Neural cell (in vitro differentiated cells): ENCODE measurements around the gene COBL. TPM values are rescaled to one million over a fixed set of nuclear protein-coding genes. Genes with fewer than 3 reads are reported as not detected.

Experiments used
- H2AFZ ChIP-seq: fragments of 200-600, 300-800 bp; sonication (generic), shearing (Covaris generic); 2 replicates; pipeline ENCODE4 v1.6.0; 2014; ENCODE audit warnings: low read depth, mild to moderate bottlenecking, antibody characterized with exemption, low read length, moderate library complexity
- H3F3A ChIP-seq: fragments of 200-600 bp; shearing (Covaris generic); 2 replicates; pipeline ENCODE4 v1.6.1; 2016; ENCODE audit warnings: mild to moderate bottlenecking, moderate library complexity, mixed read lengths, antibody characterized with exemption, low read length; ENCODE audit not compliant: insufficient read depth, poor library complexity, severe bottlenecking
- H3K27ac ChIP-seq: fragments of 200-600, 300-800 bp; sonication (generic), shearing (Covaris generic); 2 replicates; pipeline ENCODE4 v1.5.1; 2014; ENCODE audit warnings: mild to moderate bottlenecking, low read length, moderate library complexity
- H3K27me3 ChIP-seq: fragments of 300-800, 200-600 bp; sonication (generic), shearing (Covaris generic); 2 replicates; pipeline ENCODE4 v1.6.0; 2014; ENCODE audit warnings: mild to moderate bottlenecking, low read depth, low read length, moderate library complexity; ENCODE audit not compliant: insufficient read depth
- H3K36me3 ChIP-seq: fragments of 300-800, 200-600 bp; sonication (generic), shearing (Covaris generic); 2 replicates; pipeline ENCODE4 v1.5.1; 2014; ENCODE audit warnings: mild to moderate bottlenecking, antibody characterized with exemption, low read length, moderate library complexity; ENCODE audit not compliant: insufficient read depth
- H3K4me2 ChIP-seq: fragments of 300-800, 200-600 bp; sonication (generic), shearing (Covaris generic); 2 replicates; pipeline ENCODE4 v1.6.0; 2014; ENCODE audit warnings: mild to moderate bottlenecking, low read length
- H3K4me3 ChIP-seq: fragments of 300-800, 200-600 bp; sonication (generic), shearing (Covaris generic); 2 replicates; pipeline ENCODE4 v1.5.1; 2014; ENCODE audit warnings: mild to moderate bottlenecking, low read length, moderate library complexity
- H3K79me2 ChIP-seq: fragments of 200-600 bp; shearing (Covaris generic); replicated peaks from 2 replicates; pipeline ENCODE4 v1.6.0; 2014; ENCODE audit warnings: mild to moderate bottlenecking, low read length, moderate library complexity; ENCODE audit not compliant: insufficient read depth
- H3K9ac ChIP-seq: fragments of 300-800, 200-600 bp; sonication (generic), shearing (Covaris generic); 2 replicates; pipeline ENCODE4 v1.6.1; 2016; ENCODE audit warnings: mild to moderate bottlenecking, low read length, mixed read lengths
- H3K9me2 ChIP-seq: fragments of 200-600 bp; shearing (Covaris generic); 2 replicates; pipeline ENCODE4 v1.6.1; 2016; ENCODE audit warnings: mild to moderate bottlenecking, low read length, mixed read lengths; ENCODE audit not compliant: insufficient read depth
- H3K9me3 ChIP-seq: fragments of 200-600, 300-800 bp; sonication (generic), shearing (Covaris generic); 2 replicates; pipeline ENCODE4 v1.6.1; 2016; ENCODE audit warnings: mild to moderate bottlenecking, mixed run types, low read length, moderate library complexity, mixed read lengths
- H4K20me1 ChIP-seq: fragments of 200-600 bp; shearing (Covaris generic); 2 replicates; pipeline ENCODE4 v1.6.1; 2016; ENCODE audit warnings: mild to moderate bottlenecking, mixed run types; ENCODE audit not compliant: insufficient read depth
- EP300 ChIP-seq: fragments of 450-650 bp; conservative IDR thresholded peaks from 2 replicates; pipeline ENCODE4 v1.6.1; 2014; ENCODE audit warnings: antibody characterized with exemption, mild to moderate bottlenecking, moderate library complexity; ENCODE audit not compliant: poor library complexity, severe bottlenecking
- EZH2 ChIP-seq: fragments of 200-600, 300-800 bp; shearing (Covaris generic), sonication (generic); IDR thresholded peaks from 2 replicates; pipeline ENCODE4 v1.6.1; 2014; ENCODE audit warnings: antibody characterized with exemption, low read length, borderline replicate concordance, mild to moderate bottlenecking; ENCODE audit not compliant: insufficient read depth, poor library complexity, severe bottlenecking
- MXI1 ChIP-seq: fragments of 450-650 bp; conservative IDR thresholded peaks from 2 replicates; pipeline ENCODE4 v1.6.1; 2014; ENCODE audit warnings: antibody characterized with exemption, mild to moderate bottlenecking; ENCODE audit not compliant: poor library complexity, severe bottlenecking
- POLR2AphosphoS5 ChIP-seq: IDR thresholded peaks from 2 replicates; pipeline ENCODE4 v1.6.1; 2012
- RAD21 ChIP-seq: fragments of 450-650 bp; conservative IDR thresholded peaks from 2 replicates; pipeline ENCODE4 v1.6.1; 2014; ENCODE audit warnings: antibody characterized with exemption, mild to moderate bottlenecking, moderate library complexity
- SMC3 ChIP-seq: fragments of 450-650 bp; conservative IDR thresholded peaks from 2 replicates; pipeline ENCODE4 v1.6.1; 2014; ENCODE audit warnings: antibody characterized with exemption, mild to moderate bottlenecking, moderate library complexity; ENCODE audit not compliant: poor library complexity
- TAF1 ChIP-seq: IDR thresholded peaks from 2 replicates; pipeline ENCODE4 v1.6.1; 2012; ENCODE audit warnings: low read depth
- polyA plus RNA-seq: library from polyadenylated mRNA; depleted of rRNA; stranded (reverse); fragments of >200 nt; gene quantifications from 2 replicates; pipeline ENCODE4 v1.2.3, GENCODE V29; 2014
- TF ChIP-seq, protein P1 (sequence below): IDR thresholded peaks from 2 replicates; pipeline ENCODE4 v1.6.1; 2012; ENCODE audit warnings: borderline replicate concordance
- TF ChIP-seq, protein P2 (sequence below): fragments of 450-650 bp; IDR thresholded peaks from 2 replicates; pipeline ENCODE4 v1.5.1; 2014; ENCODE audit warnings: antibody characterized with exemption, mild to moderate bottlenecking, moderate library complexity; ENCODE audit not compliant: poor library complexity, severe bottlenecking

Gene COBL
- polyA plus RNA-seq, 1 donor from 2014 or later = 0.12 TPM

DNA sequence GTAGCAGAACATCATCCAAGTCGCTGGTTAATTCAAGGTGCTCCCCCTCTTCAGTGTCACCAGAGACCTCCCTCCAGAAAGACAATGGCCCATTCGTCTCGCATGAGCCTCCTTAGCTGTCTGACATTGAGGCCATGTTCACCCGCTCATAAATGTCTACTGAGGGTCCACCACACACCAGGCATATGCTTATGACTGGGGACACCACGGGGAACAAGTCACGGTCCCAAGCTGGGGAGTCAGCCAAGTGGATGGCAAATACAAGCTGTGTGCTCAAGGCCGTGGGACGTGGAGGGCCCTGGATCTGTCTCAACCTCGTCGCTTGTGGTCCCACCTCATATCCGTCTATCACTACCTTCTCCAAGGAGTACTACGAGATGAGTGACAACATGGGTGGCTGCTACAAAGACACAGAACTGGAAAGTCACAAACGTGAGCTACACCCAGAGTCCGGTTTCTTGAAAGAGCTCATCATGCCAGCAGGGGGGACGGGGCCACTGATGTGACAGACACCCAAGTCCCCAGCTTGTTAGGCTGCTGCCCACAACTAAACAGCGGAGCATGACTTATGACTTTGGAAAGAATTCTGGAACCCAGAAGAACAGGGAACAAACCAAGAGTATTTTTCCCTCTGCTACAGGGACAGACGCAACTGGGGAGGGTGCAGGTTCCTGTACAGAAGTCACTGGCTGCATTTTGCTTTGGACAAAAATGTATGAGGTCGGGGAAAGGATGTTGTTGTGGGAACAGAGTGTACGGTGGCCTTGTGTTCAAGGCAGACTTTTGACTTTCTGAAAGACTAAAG is 189.6 kb downstream of the COBL start:
- Histone ChIP-seq H3F3A (no peaks in the 10 kb centered on the region), H3K27me3 (no peaks in the 10 kb centered on the region), H3K36me3 (no peaks in the 10 kb centered on the region), H3K79me2 (no peaks in the 10 kb centered on the region), H3K4me2 (no peak overlapping the region), H3K27ac (no peak overlapping the region), H4K20me1 (no peaks in the 10 kb centered on the region), H3K4me3 (no peak overlapping the region), H3K9me2 (no peaks in the 10 kb centered on the region), H3K9ac (no peak overlapping the region), H3K9me3 (no peaks in the 10 kb centered on the region), H2AFZ (no peak overlapping the region)
- TF ChIP-seq RAD21 (no peak), TAF1 (no peak), EZH2 (no peak), POLR2AphosphoS5 (no peak), MXI1 (no peak), SMC3 (no peak), EP300 (no peak)
- TF ChIP-seq, protein P1, sequence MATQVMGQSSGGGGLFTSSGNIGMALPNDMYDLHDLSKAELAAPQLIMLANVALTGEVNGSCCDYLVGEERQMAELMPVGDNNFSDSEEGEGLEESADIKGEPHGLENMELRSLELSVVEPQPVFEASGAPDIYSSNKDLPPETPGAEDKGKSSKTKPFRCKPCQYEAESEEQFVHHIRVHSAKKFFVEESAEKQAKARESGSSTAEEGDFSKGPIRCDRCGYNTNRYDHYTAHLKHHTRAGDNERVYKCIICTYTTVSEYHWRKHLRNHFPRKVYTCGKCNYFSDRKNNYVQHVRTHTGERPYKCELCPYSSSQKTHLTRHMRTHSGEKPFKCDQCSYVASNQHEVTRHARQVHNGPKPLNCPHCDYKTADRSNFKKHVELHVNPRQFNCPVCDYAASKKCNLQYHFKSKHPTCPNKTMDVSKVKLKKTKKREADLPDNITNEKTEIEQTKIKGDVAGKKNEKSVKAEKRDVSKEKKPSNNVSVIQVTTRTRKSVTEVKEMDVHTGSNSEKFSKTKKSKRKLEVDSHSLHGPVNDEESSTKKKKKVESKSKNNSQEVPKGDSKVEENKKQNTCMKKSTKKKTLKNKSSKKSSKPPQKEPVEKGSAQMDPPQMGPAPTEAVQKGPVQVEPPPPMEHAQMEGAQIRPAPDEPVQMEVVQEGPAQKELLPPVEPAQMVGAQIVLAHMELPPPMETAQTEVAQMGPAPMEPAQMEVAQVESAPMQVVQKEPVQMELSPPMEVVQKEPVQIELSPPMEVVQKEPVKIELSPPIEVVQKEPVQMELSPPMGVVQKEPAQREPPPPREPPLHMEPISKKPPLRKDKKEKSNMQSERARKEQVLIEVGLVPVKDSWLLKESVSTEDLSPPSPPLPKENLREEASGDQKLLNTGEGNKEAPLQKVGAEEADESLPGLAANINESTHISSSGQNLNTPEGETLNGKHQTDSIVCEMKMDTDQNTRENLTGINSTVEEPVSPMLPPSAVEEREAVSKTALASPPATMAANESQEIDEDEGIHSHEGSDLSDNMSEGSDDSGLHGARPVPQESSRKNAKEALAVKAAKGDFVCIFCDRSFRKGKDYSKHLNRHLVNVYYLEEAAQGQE = no peak
- TF ChIP-seq, protein P2, sequence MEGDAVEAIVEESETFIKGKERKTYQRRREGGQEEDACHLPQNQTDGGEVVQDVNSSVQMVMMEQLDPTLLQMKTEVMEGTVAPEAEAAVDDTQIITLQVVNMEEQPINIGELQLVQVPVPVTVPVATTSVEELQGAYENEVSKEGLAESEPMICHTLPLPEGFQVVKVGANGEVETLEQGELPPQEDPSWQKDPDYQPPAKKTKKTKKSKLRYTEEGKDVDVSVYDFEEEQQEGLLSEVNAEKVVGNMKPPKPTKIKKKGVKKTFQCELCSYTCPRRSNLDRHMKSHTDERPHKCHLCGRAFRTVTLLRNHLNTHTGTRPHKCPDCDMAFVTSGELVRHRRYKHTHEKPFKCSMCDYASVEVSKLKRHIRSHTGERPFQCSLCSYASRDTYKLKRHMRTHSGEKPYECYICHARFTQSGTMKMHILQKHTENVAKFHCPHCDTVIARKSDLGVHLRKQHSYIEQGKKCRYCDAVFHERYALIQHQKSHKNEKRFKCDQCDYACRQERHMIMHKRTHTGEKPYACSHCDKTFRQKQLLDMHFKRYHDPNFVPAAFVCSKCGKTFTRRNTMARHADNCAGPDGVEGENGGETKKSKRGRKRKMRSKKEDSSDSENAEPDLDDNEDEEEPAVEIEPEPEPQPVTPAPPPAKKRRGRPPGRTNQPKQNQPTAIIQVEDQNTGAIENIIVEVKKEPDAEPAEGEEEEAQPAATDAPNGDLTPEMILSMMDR = no peak

DNA sequence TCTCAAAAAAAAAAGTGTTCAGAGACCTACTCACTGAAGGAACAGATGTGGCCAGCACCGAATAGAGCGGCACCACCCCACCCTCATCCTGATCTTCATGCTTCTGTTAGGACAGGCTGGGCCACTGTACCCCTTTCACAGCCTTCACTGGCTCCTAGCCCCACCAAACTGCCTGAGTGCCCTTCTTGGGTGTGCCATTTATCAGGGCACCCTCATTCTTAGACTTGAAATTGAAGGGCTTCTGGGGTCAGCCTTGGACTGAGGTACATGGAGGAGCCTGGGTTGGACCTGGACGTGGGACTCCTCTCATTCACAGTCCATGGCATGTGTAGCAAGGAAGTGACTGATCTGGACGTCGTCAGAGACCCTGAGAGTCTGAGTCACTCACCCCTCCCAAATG is 190.3 kb downstream of the COBL start:
- H3K9ac ChIP-seq = no peak overlapping the region
- no peaks in the 10 kb centered on the region for H4K20me1 ChIP-seq
- H3K79me2 ChIP-seq = no peaks in the 10 kb centered on the region
- H3K36me3 ChIP-seq = no peaks in the 10 kb centered on the region
- no peak overlapping the region for H2AFZ ChIP-seq
- H3K9me3 ChIP-seq = no peaks in the 10 kb centered on the region
- no peak overlapping the region for H3K4me3 ChIP-seq
- no peak overlapping the region for H3K27ac ChIP-seq
- no peaks in the 10 kb centered on the region for H3F3A ChIP-seq
- H3K4me2 ChIP-seq = no peak overlapping the region
- H3K27me3 ChIP-seq = no peaks in the 10 kb centered on the region
- H3K9me2 ChIP-seq = no peaks in the 10 kb centered on the region
- TF ChIP-seq EP300 (no peak), POLR2AphosphoS5 (no peak)
